HCT116 (cell line): ENCODE data around the gene GPHA2. TPM values are rescaled to one million over a fixed set of nuclear protein-coding genes. Genes with fewer than 3 reads are reported as not detected.

Experiments used
- ATAC-seq: fragments of 200-7000 bp; cut with Tn5 transposase; 2 replicates; pipeline ENCODE4 v1.9.1; 2020; ENCODE audit warnings: mild to moderate bottlenecking, moderate library complexity
- BruUV-seq: library from RNA; stranded (reverse); fragments of 400-500 nt; replicated peaks from 2 replicates; lab custom pipeline; 2021; lab: Mats Ljungman, UMichigan
- CTCF ChIA-PET: fragments of 300-600 bp; sonication (Branson Sonifier 250); formaldehyde crosslinking; loops from one replicate; lab custom pipeline; 2021; ENCODE audit warnings: antibody characterized with exemption; lab: Charles Lee
- POLR2A ChIA-PET: fragments of 300-600, 350-600 bp; sonication (Branson Sonifier 250); formaldehyde crosslinking; loops from one replicate; lab custom pipeline; 2021; ENCODE audit warnings: antibody characterized with exemption; lab: Charles Lee
- RAD21 ChIA-PET, 2 experiments: fragments of 300-600 bp; sonication (Branson Sonifier 250); formaldehyde crosslinking; loops; one replicate each; lab custom pipeline; 2023; ENCODE audit warnings: low total read pairs in 2 of 2; ENCODE audit not compliant: uncharacterized antibody in 2 of 2, unreplicated experiment in 2 of 2, low non-redundant PET in 1 of 2; lab: Charles Lee
- DNase-seq: peaks from one replicate; pipeline ENCODE4 v3.0.0-alpha.2; 2010; ENCODE audit warnings: low read depth, low spot score
- H2AFZ ChIP-seq: fragments of 200-600 bp; shearing (Covaris generic), sonication (generic); 2 replicates; pipeline ENCODE4 v1.6.1; 2017; ENCODE audit warnings: low read depth, mixed run types, mixed read lengths, antibody characterized with exemption, low read length; ENCODE audit not compliant: poor library complexity, severe bottlenecking
- H3K27ac ChIP-seq: 2 replicates; pipeline ENCODE4 v1.5.1; 2012; ENCODE audit warnings: low read depth, low read length
- H3K27me3 ChIP-seq: fragments of 200-600 bp; sonication (generic); 2 replicates; pipeline ENCODE4 v1.6.1; 2016; ENCODE audit warnings: mixed run types, low read length, mixed read lengths; ENCODE audit not compliant: insufficient read depth
- H3K36me3 ChIP-seq, 2 experiments: fragments of 200-500 bp in 1 of 2; fragments of 200-600 bp in 1 of 2; sonication (Bioruptor generic) in 1 of 2; sonication (generic) in 1 of 2; 2 replicates each; pipeline versions ENCODE4 v1.5.1 to v1.6.1; 2014 to 2016; ENCODE audit warnings: low read length in 2 of 2, inconsistent platforms in 1 of 2, mixed read lengths in 1 of 2, mixed run types in 1 of 2; ENCODE audit not compliant: insufficient read depth in 2 of 2, control insufficient read depth in 1 of 2
- H3K4me1 ChIP-seq, 2 experiments: fragments of 200-600 bp in 1 of 2; sonication (generic) in 1 of 2; 2 replicates each; pipeline versions ENCODE4 v1.5.1 to v1.6.1; 2012 to 2017; ENCODE audit warnings: low read length in 2 of 2, inconsistent platforms in 1 of 2, mild to moderate bottlenecking in 1 of 2, mixed read lengths in 1 of 2, mixed run types in 1 of 2, moderate library complexity in 1 of 2; ENCODE audit not compliant: insufficient read depth in 2 of 2, control insufficient read depth in 1 of 2
- H3K4me2 ChIP-seq: fragments of 200-600 bp; sonication (generic); 2 replicates; pipeline ENCODE4 v1.6.1; 2017; ENCODE audit warnings: mixed run types, low read length, mixed read lengths
- H3K4me3 ChIP-seq, 2 experiments: fragments of 200-600 bp in 1 of 2; sonication (generic) in 1 of 2; replicated peaks in 1 of 2; 2 replicates each; pipeline ENCODE4 v1.5.1; 2011 to 2016; ENCODE audit warnings: low read length in 2 of 2, control low read depth in 1 of 2, low read depth in 1 of 2, mild to moderate bottlenecking in 1 of 2, mixed read lengths in 1 of 2, mixed run types in 1 of 2
- H3K79me2 ChIP-seq: fragments of 200-600 bp; sonication (generic); 2 replicates; pipeline ENCODE4 v1.6.1; 2017; ENCODE audit warnings: mild to moderate bottlenecking, mixed run types, low read length, moderate library complexity, mixed read lengths; ENCODE audit not compliant: insufficient read depth
- H3K9ac ChIP-seq: fragments of 200-600 bp; sonication (generic); 2 replicates; pipeline ENCODE4 v1.6.1; 2016; ENCODE audit warnings: low read length, mixed read lengths
- H3K9me2 ChIP-seq: fragments of 200-600 bp; sonication (generic), shearing (Covaris generic); 2 replicates; pipeline ENCODE4 v1.6.1; 2017; ENCODE audit warnings: mixed run types, mild to moderate bottlenecking, moderate library complexity; ENCODE audit not compliant: insufficient read depth
- H3K9me3 ChIP-seq, 2 experiments: fragments of 200-500 bp in 1 of 2; fragments of 200-600 bp in 1 of 2; sonication (Bioruptor generic) in 1 of 2; sonication (generic) in 1 of 2; 2 replicates each; pipeline ENCODE4 v1.6.1; 2014 to 2017; ENCODE audit warnings: low read length in 2 of 2, mixed read lengths in 2 of 2, inconsistent platforms in 1 of 2, low read depth in 1 of 2, mild to moderate bottlenecking in 1 of 2, mixed run types in 1 of 2, moderate library complexity in 1 of 2; ENCODE audit not compliant: control insufficient read depth in 1 of 2, insufficient read depth in 1 of 2
- H4K20me1 ChIP-seq: fragments of 200-600 bp; sonication (generic), shearing (Covaris generic); 2 replicates; pipeline ENCODE4 v1.6.1; 2017; ENCODE audit warnings: mixed run types, mild to moderate bottlenecking, moderate library complexity; ENCODE audit not compliant: insufficient read depth
- CBX3 ChIP-seq: IDR thresholded peaks from 2 replicates; pipeline ENCODE4 v1.6.1; 2012; ENCODE audit warnings: low read depth
- CEBPB ChIP-seq: IDR thresholded peaks from 2 replicates; pipeline ENCODE4 v1.6.1; 2012; ENCODE audit warnings: low read depth
- EGR1 ChIP-seq: IDR thresholded peaks from 2 replicates; pipeline ENCODE4 v1.6.1; 2012; ENCODE audit warnings: low read depth
- ELF1 ChIP-seq: IDR thresholded peaks from 2 replicates; pipeline ENCODE4 v1.6.1; 2012; ENCODE audit warnings: low read depth, borderline replicate concordance
- EZH2 ChIP-seq: fragments of 200-600 bp; sonication (generic); IDR thresholded peaks from 2 replicates; pipeline ENCODE4 v1.6.1; 2017; ENCODE audit warnings: antibody characterized with exemption, mixed run types
- EZH2phosphoT487 ChIP-seq: fragments of 200-600 bp; IDR thresholded peaks from 2 replicates; pipeline ENCODE4 v1.6.1; 2018; ENCODE audit warnings: antibody characterized with exemption, borderline replicate concordance
- FOSL1 ChIP-seq: IDR thresholded peaks from 2 replicates; pipeline ENCODE4 v1.6.1; 2012; ENCODE audit warnings: low read depth
- JUND ChIP-seq: IDR thresholded peaks from 2 replicates; pipeline ENCODE4 v1.6.1; 2012
- POLR2A ChIP-seq: IDR thresholded peaks from 2 replicates; pipeline ENCODE4 v1.7.0; 2011; ENCODE audit warnings: borderline replicate concordance; ENCODE audit not compliant: insufficient read depth, insufficient read length; ENCODE audit errors: extremely low read depth
- POLR2AphosphoS5 ChIP-seq: IDR thresholded peaks from 2 replicates; pipeline ENCODE4 v1.6.1; 2011; ENCODE audit warnings: mild to moderate bottlenecking, low read depth, low read length, moderate library complexity
- RAD21 ChIP-seq: IDR thresholded peaks from 2 replicates; pipeline ENCODE4 v1.6.1; 2012; ENCODE audit warnings: low read depth, mild to moderate bottlenecking
- SIN3A ChIP-seq: IDR thresholded peaks from 2 replicates; pipeline ENCODE4 v1.6.1; 2012; ENCODE audit warnings: low read depth
- SP1 ChIP-seq: IDR thresholded peaks from 2 replicates; pipeline ENCODE4 v1.6.1; 2012; ENCODE audit warnings: low read depth
- SRF ChIP-seq: IDR thresholded peaks from 2 replicates; pipeline ENCODE4 v1.6.1; 2012; ENCODE audit warnings: low read depth
- YY1 ChIP-seq: IDR thresholded peaks from 2 replicates; pipeline ENCODE4 v1.6.1; 2011; ENCODE audit warnings: low read length, low read depth, moderate library complexity, mild to moderate bottlenecking; ENCODE audit not compliant: insufficient replicate concordance; ENCODE audit errors: extremely low read depth
- ZNF274 ChIP-seq: fragments of 200-500 bp; sonication (Bioruptor generic); IDR thresholded peaks from 2 replicates; pipeline ENCODE4 v1.6.1; 2014; ENCODE audit warnings: mild to moderate bottlenecking, low read depth, low read length, inconsistent platforms
- intact Hi-C: fragments of 100-400 bp; cut with micrococcal nuclease; formaldehyde crosslinking; loops from 2 replicates; pipeline ENCODE4 v1.10.0; 2022
- total RNA-seq: library from RNA; stranded (reverse); gene quantifications from one replicate; pipeline ENCODE4 v1.2.1, GENCODE V29; 2021; ENCODE audit not compliant: unreplicated experiment
- TF ChIP-seq, protein P1 (sequence below): IDR thresholded peaks from 2 replicates; pipeline ENCODE4 v1.6.1; 2012
- TF ChIP-seq, protein P2 (sequence below), 3 experiments: fragments of 200-600 bp in 1 of 3; sonication (generic) in 1 of 3; IDR thresholded peaks in 2 of 3; conservative IDR thresholded peaks in 1 of 3; 2 replicates each; pipeline ENCODE4 v1.5.1; 2012 to 2017; ENCODE audit warnings: low read depth in 2 of 3, low read length in 2 of 3, antibody characterized with exemption in 1 of 3, borderline replicate concordance in 1 of 3, control low read depth in 1 of 3, mild to moderate bottlenecking in 1 of 3, mixed read lengths in 1 of 3, mixed run types in 1 of 3, moderate library complexity in 1 of 3; ENCODE audit not compliant: insufficient read depth in 1 of 3

GPHA2 gene
- total RNA-seq, 1 experiment from 2014 or later, result not detected

DNA sequence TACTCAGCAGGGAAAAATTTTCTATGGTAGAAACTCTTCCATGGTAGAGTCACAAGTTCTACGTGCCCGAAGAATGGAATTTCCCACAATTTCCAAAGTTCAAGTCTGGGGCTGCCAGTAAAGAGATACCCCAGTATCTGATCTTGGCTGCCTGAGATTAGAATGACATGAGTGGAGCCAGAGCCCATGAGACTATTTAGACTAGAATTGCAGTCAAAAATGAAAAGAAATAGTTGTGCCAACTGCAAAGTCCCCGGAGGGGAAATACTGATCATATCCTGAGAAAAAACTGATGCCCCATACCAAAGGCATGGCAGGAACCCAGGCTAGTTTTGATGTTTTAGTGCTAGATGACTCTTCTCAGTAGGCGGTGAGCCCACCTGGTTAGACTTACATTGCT, 25.0 kb upstream of the GPHA2 start:
- no peak overlapping the region for H3K9ac ChIP-seq
- no peaks in the 10 kb centered on the region for H3K79me2 ChIP-seq
- no peaks in the 10 kb centered on the region for H4K20me1 ChIP-seq
- H3K27me3 ChIP-seq, result no peaks in the 10 kb centered on the region
- H3K36me3 ChIP-seq, result no peaks in the 10 kb centered on the region
- no peak overlapping the region for H2AFZ ChIP-seq
- intact Hi-C loops, result no loop called here
- H3K4me3 ChIP-seq, result no peak overlapping the region
- H3K9me3 ChIP-seq, result no peaks in the 10 kb centered on the region
- H3K27ac ChIP-seq, result no peak overlapping the region
- DNase-seq (no peak), ATAC-seq (no peak)
- no peak overlapping the region for H3K4me2 ChIP-seq
- H3K9me2 ChIP-seq, result no peaks in the 10 kb centered on the region
- H3K4me1 ChIP-seq, result no peaks in the 10 kb centered on the region
- RAD21 ChIA-PET, result no interaction called here
- POLR2A ChIA-PET, result no interaction called here
- CTCF ChIA-PET, result no interaction called here
- BruUV-seq, result no TSS peak
- TF ChIP-seq SP1, result no peak
- TF ChIP-seq SIN3A, result no peak
- no peak for TF ChIP-seq FOSL1
- no peak for TF ChIP-seq POLR2AphosphoS5
- no peak for TF ChIP-seq CEBPB
- TF ChIP-seq, protein P1, sequence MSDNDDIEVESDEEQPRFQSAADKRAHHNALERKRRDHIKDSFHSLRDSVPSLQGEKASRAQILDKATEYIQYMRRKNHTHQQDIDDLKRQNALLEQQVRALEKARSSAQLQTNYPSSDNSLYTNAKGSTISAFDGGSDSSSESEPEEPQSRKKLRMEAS, result no peak
- TF ChIP-seq RAD21, result no peak
- TF ChIP-seq POLR2A, result no peak
- no peak for TF ChIP-seq SRF
- TF ChIP-seq EZH2, result no peak
- no peak for TF ChIP-seq EGR1
- no peak for TF ChIP-seq CBX3
- TF ChIP-seq, protein P2, sequence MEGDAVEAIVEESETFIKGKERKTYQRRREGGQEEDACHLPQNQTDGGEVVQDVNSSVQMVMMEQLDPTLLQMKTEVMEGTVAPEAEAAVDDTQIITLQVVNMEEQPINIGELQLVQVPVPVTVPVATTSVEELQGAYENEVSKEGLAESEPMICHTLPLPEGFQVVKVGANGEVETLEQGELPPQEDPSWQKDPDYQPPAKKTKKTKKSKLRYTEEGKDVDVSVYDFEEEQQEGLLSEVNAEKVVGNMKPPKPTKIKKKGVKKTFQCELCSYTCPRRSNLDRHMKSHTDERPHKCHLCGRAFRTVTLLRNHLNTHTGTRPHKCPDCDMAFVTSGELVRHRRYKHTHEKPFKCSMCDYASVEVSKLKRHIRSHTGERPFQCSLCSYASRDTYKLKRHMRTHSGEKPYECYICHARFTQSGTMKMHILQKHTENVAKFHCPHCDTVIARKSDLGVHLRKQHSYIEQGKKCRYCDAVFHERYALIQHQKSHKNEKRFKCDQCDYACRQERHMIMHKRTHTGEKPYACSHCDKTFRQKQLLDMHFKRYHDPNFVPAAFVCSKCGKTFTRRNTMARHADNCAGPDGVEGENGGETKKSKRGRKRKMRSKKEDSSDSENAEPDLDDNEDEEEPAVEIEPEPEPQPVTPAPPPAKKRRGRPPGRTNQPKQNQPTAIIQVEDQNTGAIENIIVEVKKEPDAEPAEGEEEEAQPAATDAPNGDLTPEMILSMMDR (IDR thresholded peaks at IDR 0.05 in 2 of 3, conservative IDR thresholded peaks at IDR 0.05 in 1 of 3; ENCODE audit: borderline replicate concordance in 1 of 3, insufficient read depth in 1 of 3, low read depth in 2 of 3, low read length in 2 of 3), result no peak
- TF ChIP-seq EZH2phosphoT487, result no peak
- no peak for TF ChIP-seq ZNF274
- no peak for TF ChIP-seq YY1
- TF ChIP-seq JUND, result no peak
- TF ChIP-seq ELF1, result no peak
